IPS-15b (cell line): ENCODE data around the gene CDK5RAP2.

Experiments used
- H3K27me3 ChIP-seq: one replicate; pipeline ENCODE4 v1.6.1; 2013; ENCODE audit warnings: low read length; ENCODE audit not compliant: control insufficient read depth, insufficient read depth
- H3K36me3 ChIP-seq: one replicate; pipeline ENCODE4 v1.6.1; 2013; ENCODE audit warnings: low read length; ENCODE audit not compliant: control insufficient read depth, insufficient read depth
- H3K4me1 ChIP-seq: one replicate; pipeline ENCODE4 v1.6.1; 2013; ENCODE audit warnings: mild to moderate bottlenecking, low read length; ENCODE audit not compliant: control insufficient read depth, insufficient read depth
- H3K4me3 ChIP-seq: one replicate; pipeline ENCODE4 v1.5.1; 2013; ENCODE audit warnings: low read depth, low read length
- H3K9ac ChIP-seq: one replicate; pipeline ENCODE4 v1.6.1; 2013; ENCODE audit warnings: low read depth, mild to moderate bottlenecking, low read length
- H3K9me3 ChIP-seq: one replicate; pipeline ENCODE4 v1.6.1; 2013; ENCODE audit warnings: mild to moderate bottlenecking, low read length; ENCODE audit not compliant: control insufficient read depth, insufficient read depth

CDK5RAP2 gene

GRCh38 chr9:120343416-120343815, 236.6 kb downstream of the CDK5RAP2 start:
- no peak overlapping the region for H3K4me3 ChIP-seq
- no peaks in the 10 kb centered on the region for H3K27me3 ChIP-seq
- no peak overlapping the region for H3K9ac ChIP-seq
- H3K9me3 ChIP-seq = no peaks in the 10 kb centered on the region
- no peaks in the 10 kb centered on the region for H3K4me1 ChIP-seq
- no peaks in the 10 kb centered on the region for H3K36me3 ChIP-seq
